Measurements from ENCODE around the gene FBXW9.
"Not testable (repeated sequence)": the region's sequence is repeated elsewhere in the genome, so short reads cannot be mapped to it uniquely, and the experiment has no call there.

FBXW9 gene

DNA sequence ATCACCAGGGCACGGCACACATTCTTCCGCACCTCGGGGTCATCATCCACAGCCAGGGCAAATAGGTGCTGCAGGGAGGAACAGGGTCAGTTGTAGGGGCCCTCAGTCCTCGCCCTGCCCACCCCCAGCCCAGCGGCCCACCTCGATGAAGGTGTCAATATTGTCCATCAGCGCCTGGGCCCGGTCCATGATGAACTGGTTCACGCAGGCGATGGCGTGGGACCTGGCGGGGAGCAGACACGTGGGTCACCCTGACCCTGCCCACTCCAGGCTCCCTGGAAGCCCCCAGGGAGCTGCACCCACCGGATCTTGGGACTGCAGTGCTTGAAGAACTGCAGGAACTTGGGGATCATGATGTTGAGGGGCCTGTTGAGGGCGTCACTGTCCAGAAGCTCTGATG, 18.7 kb upstream of the FBXW9 start:
- no peak for DNase-seq

- not testable (repeated sequence) for DNase-seq
These were observed 16.9 kb upstream of the FBXW9 start for GRCh38 chr19:12713304-12713703.

- DNase-seq, result not testable (repeated sequence)
These were observed 15.6 kb upstream of the FBXW9 start for GRCh38 chr19:12712077-12712476.

- DNase-seq, result no peak
These were observed 14.8 kb upstream of the FBXW9 start for GRCh38 chr19:12711187-12711586.

DNA sequence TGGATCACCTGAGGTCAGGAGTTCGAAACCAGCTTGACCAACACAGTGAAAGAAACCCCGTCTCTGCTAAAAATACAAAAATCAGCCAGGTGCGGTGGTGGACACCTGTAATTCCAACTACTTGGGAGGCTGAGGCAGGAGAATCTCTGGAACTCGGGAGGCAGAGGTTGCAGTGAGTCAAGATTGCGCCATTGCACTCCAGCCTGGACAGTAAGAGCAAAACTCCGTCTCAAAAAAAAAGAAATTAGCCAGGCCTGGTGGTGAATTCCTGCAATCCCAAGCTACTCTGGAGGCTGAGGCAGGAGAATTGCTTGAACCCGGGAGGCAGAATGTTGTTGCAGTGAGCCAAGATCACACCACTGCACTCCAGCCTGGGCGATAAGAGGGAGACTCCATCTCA, 12.2 kb upstream of the FBXW9 start:
- DNase-seq, result no peak

- DNase-seq, result no peak
These were observed 9.9 kb upstream of the FBXW9 start for GRCh38 chr19:12706332-12706718.

GRCh38 chr19:12705654-12706331, 9.4 kb upstream of the FBXW9 start:
- no peak for DNase-seq

DNA sequence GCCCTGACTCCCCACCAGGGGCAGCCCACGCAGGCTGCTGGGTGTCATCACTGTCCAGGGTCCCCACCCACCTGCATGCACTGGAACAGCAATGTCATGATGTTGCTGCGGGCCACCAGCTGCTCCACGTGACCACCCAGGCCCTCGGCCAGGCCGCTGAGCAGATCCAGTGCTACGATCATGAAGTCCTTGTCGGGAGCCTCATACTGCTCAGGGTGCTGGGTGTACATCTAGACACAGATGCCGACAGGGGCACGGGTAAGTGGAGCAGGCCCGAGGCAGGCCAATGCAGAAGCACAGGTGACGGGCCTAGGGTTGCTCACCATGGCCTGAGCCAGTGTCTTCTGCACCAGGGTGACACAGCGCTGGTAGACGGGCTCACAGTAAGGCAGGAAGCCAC, 8.7 kb upstream of the FBXW9 start:
- no peak for DNase-seq

- peak; percentile 5 to 74 (median 37) for DNase-seq
These were observed 6.6 kb upstream of the FBXW9 start for GRCh38 chr19:12703046-12703445.

DNA sequence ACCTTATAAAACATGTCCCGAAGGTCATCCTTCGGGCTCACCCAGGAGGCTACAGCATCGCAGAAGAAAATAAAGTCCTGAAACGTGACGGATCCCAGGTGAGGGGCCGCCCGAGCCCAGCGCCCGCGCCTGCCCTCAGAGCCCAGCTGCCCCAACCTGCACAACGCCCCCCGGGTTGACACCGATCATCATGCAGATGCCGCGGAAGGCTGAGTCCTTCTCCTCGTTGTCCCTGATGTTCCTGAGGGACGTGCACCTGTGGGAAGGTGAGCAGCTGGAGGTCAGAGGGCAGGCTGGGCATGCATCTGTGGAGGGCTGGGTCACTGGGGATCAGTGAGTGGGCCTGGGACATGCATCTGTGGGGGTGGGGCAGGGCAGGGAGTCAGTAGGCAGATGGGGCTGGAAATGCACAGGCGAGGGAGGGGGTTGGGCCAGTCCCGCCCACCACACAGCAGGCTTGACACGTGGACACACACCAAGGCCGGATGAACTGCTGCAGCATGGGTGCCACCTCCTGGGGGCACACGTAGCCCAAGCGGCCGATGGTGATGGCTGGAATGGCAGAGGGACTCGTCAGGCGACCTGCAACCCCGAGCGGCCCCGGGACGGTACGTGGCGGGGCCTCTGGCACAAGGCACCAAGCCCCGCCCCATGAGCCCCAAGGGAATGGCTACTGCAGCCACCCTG, 5.3 kb upstream of the FBXW9 start:
- DNase-seq, result no peak

DNA sequence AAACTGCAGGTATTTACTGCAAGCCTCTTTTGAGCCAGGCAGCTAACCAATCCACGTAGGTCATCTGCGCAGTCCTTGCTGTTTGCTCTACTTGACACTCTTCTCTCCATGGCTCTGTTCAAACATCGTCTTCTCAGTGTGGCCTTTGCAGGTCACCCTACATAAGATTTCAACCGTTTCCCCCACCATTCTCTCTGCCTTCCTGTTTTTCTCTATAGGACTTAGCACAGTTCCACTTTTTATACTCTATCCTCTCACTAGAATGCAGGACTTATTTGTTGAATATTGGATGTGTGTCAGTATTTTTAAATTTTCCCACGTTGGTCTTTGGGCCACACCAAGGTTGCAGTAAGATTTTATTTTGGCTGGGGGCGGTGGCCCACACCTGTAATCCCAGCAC, 1.7 kb upstream of the FBXW9 start:
- DNase-seq, result no peak

GRCh38 chr19:12697425-12697824, 994 bp upstream of the FBXW9 start:
- not testable (repeated sequence) for DNase-seq

DNA sequence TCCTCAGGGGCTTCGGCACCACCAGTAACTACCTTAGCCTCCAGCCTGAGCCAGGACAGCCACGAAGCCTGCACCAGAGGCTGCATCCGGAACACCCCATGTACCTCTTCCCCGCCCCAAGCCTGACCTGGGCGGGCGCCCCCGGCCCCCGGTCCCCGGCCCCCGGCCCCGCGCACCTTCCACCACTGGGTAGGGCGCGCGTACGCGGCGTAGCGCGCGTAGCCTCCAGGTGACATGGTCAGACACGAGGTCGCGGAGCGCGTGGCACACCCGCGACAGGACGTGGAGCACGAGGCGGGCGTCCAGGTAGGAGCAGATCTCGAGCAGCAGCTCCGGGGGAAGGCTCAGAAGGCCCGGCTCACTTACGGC, 450 bp downstream of the FBXW9 start:
- no peak for DNase-seq

GRCh38 chr19:12695514-12695913, 917 bp downstream of the FBXW9 start:
- DNase-seq, result no peak

DNA sequence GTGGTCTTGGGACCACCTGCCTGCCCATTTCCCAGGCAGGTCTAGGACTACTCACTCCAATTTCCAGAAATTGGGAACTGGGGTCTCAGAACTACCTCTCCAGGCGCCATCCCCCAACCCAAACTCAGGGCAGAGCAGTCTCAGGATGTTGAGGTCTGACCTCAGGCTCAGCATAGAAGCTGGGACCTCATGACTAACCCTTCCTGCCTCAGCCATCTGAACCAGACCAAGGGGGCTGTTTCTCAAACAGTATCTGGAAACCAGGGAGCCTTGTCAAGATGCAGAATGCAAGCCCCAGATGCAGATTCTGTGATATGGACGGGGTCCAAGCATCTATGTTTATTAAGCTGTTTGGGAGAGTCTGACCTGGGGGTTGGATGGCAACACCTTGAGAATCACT, 1.3 kb downstream of the FBXW9 start:
- DNase-seq, result no peak

DNA sequence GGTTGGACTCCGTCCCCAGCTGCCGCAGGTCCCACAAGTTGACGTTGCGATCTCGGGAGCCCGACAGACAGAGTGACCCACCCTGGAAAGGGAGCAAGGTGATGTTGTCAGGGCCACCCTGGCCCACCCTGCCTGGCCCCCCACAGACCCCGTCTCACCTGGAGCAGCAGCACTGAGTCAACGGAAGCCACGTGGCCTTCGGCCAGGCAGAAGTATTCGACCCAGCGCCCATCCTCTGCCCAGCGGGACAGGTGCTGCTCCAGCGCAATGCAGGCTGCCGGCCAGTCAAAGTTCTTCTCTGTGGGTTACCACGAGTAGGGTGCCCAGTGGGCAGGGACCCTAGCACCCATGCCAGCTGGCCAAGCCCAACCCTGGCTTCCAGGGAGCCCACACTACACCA, 1.8 kb downstream of the FBXW9 start:
- no peak for DNase-seq

DNA sequence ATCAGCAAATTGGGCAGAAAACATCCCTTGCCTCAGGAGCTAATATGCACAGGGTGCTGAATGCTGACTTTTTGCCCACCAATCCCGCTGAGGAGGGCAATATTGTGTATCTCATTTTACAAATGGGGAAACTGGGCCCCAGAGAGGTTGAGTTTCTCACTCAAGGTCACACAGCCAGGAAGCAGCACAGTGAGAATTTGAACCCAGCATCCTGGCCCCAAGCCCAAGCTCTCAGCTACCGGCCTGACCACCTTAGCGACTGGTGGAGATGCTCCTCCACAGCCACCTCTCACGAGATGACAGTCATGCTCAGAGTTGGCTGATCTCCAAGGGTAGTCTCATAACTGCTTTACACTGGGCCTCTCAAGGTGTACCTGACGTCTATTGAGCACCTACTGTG, 3.5 kb downstream of the FBXW9 start:
- DNase-seq, result no peak

DNA sequence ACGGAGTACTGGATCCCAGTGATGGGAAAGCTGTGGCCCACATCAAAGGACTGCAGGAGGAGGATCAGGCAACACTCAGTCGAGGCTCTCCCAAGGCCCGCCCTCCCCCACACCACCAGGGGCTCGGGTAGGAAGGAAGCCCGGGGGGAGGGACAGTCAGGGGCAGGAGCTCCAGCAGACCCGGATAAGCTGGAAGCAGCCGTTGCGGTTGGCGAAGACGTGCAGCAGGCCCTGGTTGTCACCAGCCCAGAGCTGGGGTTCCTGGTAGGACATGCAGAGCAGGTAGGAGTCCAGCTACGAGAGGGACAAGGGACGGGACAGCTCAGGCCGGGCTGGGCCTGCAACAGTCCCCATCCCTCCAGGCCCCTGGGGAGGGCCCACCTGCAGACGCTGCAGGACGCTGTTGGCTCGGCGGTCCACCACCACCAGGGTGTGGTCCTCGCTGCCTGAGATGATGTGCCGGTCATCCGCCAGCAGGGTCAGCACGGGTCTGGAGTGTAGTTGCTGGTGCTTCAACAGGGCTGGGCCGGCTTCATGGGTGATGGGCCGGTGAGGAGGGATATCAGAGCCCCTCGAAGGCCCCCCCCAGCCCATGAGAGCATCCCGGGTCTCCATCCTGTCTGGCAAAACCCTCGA, 6.7 kb downstream of the FBXW9 start:
- DNase-seq, result no peak

GRCh38 chr19:12689012-12689411, 7.4 kb downstream of the FBXW9 start:
- DNase-seq, result no peak

- DNase-seq, result no peak
These were observed 8.8 kb downstream of the FBXW9 start, which contains the start of gene GNG14 for GRCh38 chr19:12687496-12688196. Gene GNG14 (plus strand): TSS chr19:12687998. CDS start chr19:12688049, 51 bp downstream.

DNA sequence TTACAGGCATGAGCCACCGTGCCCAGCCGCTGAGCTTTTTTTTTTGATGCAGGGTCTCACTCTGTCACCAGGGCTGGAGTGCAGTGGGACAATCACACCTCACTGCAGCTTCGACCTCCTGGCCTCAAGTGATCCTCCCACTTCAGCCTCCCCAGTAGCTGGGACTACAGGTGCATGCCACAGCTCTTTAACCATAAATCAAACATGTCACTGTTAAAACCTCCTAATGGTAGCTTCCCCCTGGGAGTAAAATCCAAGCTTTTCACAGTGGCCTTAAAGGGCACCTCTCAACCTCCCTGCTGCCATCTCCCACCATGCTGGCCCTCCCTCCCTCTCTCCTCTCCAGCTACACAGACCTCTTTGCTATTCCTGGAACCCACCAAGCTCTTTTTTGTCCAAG, 10.6 kb downstream of the FBXW9 start:
- no peak for DNase-seq

- DNase-seq, result peak; percentile 94 to 100 (median 97)
These were observed 15.1 kb downstream of the FBXW9 start, which contains the start of gene DHPS for GRCh38 chr19:12681074-12681987. Gene DHPS (minus strand): TSS chr19:12681880. CDS start chr19:12681766, 114 bp downstream.

All from NCI-H1417 (cell line).